ENCODE data around the gene ACTBL2.
"Not testable (repeated sequence)": the region's sequence is repeated elsewhere in the genome, so short reads cannot be mapped to it uniquely, and the experiment has no call there.

ACTBL2 gene

GRCh38 chr5:57494104-57495098 is 11.8 kb upstream of the ACTBL2 start:
- peak; percentile 62 for DNase-seq (ENCODE audit: low read depth, low spot score)

DNA sequence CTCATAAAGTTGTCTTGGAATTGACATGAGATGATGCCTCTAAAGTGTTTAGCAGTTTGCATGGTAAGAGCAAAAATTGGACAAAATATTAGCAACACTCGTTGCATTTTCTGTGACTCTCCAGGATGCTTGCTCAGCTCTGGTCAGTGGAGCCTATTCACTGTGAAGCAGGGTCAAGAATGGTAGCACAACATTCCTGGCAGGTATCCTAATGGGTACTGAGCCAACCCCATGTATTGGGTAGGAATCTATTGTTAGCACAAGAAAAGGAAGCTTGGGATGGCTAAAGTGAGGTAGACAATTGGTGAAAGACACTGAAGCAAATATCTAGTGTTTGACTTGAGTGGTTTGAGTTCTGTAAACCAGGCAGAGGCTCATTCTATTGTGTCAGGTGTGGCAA is 10.4 kb upstream of the ACTBL2 start:
- DNase-seq (ENCODE audit: low read depth, low spot score): no peak

DNA sequence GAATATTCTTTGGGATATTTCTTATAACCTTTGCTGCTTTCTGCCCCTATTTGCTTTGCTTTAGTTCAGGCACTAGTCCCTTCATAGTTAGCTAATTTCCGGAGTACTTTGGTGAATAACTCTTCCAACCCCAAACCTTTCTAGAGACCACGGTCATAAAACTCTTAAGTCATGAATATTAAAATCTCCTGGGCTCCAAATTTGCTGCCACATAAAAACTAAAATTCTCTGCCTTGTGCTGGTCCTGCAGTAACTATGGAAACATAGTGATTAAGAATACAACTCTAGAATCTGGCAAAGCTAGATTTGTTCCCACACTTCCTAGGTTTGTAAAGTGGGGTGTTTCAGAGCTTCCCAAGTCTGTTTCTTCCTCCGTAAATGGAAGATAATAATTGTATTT is 10.0 kb upstream of the ACTBL2 start:
- no peak for DNase-seq (ENCODE audit: low read depth, low spot score)

- DNase-seq (ENCODE audit: low read depth, low spot score): no peak
These were observed 8.9 kb upstream of the ACTBL2 start for GRCh38 chr5:57491369-57491965.

DNA sequence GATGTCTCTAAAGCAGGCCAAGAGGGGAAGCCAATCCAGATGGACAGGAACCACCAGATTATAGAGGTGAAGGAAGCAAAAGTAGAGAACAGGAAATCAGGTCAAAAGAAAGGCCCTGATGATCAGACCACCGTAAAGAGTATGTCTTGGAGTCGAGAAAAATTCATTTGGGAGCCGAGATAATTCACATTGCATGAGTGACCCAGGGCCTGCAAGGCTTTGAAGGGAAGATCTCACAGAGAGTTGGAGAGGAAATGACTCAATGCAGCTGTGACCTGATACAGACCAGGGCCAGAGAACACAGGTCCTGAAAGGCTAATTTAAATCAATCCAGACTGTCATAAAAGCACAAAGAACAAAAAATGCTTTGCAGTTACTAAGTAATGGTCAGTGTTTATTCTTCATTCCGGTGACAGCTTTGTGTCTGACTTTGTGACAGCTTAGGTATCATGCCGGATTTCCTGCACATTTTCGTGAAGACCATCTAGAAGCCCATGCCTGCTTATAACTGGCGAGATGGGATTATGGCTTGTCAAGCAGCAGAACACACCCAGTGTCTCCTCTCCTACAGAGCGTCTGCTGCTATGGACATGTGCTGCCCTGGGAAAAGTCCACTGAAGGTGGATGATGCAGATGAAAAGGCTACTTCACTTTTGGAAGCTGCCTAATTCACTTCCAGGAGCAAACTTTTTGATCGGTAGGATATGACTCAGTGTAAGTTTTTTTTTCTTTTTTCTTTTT is 5.8 kb upstream of the ACTBL2 start:
- peak; percentile 40 for DNase-seq (ENCODE audit: low read depth, low spot score)

DNA sequence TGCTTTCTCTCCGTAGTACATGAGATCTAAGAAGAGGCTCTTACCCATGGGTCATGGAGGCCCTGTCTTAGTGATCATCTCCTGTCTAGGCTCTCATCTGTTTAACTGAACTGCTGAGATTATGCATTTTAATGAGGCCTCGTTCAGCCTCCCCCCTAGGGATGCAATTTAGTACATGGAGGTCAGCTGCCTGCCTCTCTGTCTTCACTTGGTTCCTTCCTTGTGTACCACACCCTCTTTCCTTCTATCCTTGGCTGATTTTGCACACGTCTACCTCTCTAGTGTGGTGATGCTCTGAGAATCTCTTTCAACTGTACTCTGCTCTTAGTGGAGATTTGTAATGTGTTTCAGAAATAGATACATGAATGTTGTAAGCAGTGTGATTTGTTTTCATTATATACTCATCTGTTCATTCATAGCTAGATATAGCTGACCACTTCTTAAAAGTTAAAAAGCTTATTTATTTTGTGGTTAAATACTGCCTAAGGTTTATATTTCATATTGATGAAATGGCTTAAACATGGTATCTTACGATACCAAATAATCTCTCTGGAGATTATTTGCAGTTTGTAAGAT is 3.5 kb upstream of the ACTBL2 start:
- no peak for DNase-seq (ENCODE audit: low read depth, low spot score)

- DNase-seq (ENCODE audit: low read depth, low spot score): no peak
These were observed 3.8 kb downstream of the ACTBL2 start for GRCh38 chr5:57478826-57479225.

DNA sequence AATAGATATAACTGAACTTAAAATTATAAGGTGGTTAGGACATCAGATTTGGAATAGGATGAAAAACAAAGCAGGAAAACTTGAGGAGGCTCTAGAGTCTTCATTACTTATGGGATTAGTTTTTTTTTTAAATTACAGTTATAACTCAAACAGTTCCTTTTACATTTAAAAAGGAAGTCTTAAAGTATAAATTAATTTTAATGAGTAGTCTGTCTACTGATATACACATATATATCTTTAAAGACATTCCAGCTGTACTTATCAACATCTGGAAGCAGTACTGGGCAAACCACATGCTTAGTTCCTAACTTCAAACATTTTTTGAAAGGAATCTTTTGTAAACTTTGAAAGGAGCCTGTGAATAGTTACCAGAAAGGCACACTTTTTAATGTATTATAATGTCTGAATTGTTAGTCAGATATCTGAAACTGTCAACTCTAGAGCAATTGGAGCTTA is 6.0 kb downstream of the ACTBL2 start:
- no peak for DNase-seq (ENCODE audit: low read depth, low spot score)

DNA sequence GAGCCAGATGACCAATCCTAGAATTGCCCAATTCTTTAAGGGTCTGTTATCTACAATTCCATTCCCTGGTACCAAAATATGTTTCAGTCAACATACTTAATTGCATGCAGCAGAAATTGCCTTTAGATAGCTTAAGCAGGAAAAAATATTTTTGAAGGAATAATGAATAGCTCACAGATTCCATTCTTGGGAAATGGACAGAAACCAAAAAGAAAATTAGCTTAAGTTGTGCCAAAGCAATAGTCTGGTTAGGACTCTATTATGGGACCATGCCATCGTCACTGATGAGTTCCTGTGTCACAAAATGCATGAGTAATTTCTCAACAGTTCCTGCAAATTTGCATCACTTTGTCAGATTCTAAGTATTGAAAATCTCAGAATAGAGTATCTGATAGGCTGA is 12.3 kb downstream of the ACTBL2 start:
- no peak for DNase-seq (ENCODE audit: low read depth, low spot score)

DNA sequence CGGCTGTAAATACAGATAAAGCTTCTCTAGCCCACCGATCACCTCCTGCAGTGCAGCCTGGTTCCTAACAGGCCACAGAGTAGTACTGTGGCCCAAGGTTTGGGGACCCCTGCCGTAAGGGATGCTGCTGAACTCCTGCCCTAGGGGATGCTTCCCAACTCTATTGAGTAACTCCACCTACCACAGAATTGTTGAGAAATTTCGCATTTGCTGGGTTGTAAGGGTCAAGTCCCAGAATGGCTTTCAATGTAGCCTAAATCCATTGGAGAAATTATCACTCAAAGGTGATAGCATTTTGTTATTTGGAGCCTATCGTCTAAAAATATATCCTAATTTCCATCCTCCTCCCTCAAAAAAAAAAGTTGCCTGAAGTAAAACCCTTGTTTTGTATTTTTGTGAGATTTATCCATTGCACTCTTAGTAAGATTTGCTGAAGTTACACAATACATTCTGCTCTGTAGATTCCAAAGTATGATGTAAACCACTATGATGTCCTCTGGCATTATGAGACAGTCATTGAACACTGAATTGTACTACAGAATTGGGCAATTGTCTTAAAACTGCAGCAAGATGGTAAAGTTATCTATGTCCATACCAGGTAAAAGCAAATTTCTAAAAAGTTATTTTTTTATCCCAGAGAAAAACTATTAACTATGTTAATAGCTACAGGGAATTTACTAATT is 14.0 kb downstream of the ACTBL2 start:
- no peak for DNase-seq (ENCODE audit: low read depth, low spot score)

GRCh38 chr5:57466544-57466943 is 16.1 kb downstream of the ACTBL2 start:
- no peak for DNase-seq (ENCODE audit: low read depth, low spot score)

GRCh38 chr5:57460056-57460455 is 22.6 kb downstream of the ACTBL2 start:
- not testable (repeated sequence) for DNase-seq (ENCODE audit: low read depth, low spot score)

DNA sequence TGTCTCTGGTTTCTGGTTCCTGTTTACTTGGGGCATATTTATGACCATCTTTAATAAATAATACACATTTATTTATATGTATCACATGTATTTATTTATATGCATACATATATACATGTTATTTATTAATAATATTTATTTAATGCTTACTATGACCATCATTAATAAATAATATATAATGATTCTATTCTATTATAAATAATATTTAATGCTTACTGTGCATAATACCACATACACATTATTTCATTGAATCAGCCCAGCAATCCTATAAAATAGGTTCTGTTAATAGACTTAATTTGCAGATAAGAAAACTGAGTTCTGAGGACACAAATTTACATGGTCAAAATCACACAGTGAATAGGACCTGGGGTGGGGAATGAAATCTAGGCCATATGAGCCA is 24.2 kb downstream of the ACTBL2 start:
- no peak for DNase-seq (ENCODE audit: low read depth, low spot score)

DNA sequence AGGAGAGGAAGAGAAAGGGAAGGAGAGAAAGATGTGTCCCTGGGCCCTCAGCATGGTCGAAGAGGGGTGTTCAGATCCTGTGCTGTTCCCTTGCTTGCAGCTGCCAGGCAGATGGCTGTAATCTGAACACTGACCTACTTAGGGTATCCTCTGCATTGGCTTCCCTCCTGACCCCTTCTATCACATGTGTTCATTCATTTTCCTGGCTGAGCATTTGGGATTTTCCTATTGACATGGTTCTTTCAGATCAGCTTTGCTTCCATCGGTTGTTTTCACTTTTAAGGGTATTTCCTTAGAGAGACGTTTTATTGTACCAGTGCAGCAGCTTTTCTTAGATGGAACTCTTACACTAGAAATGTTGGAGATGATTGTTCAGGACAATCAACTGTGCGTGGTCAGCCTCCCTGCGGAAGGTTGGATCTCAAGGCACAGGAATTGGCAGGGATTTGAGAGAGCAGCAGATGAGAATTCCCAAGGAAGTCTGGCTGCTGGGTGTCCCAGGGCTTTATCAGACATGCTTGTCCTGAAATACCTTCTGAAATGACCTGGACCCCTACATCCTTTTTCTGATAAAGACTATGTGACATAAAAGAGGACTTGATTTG is 26.0 kb downstream of the ACTBL2 start:
- DNase-seq (ENCODE audit: low read depth, low spot score): no peak

DNA sequence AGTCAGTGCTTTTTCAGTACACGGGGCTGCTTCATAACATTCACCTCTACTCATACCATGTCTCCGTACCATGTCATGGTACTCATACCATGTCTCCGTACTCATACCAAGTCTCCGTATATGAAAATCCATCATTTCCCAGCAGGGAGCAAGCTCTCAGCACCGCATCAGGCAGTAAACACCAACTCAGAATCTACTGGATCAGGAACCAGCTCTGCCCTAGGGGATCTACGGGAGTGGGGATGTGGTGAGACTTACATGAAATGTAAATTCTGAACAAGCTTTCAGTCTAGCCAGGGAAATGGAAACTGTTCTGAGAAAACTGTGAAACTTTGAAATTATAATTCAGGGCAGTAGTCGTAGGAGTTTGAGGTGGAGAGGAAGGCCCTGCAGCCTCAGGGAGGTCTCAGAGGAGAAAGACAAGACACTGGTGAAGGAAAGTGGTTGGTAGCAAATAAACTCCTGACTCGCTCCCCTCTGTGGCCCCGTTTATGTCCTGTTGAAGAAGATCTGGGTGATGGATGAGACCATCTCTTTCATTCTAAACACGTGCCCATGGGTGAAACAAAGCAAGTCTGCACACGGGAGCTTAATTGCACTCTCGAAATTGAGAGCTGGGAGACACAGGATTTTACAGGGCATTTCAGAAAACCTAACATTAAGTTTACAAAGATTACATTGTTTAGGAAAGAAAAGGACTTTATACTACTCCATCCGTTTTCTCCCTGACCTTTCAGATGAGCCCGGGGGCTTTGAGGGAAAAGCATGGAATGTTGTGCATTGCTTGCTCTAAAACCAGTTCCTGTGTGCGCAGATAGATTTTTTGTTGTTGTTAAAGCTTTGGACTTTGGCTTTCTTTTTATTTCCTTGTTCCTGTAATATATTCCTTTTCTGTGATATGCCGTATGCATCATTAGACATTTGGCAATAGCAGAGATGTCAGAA is 26.8 kb downstream of the ACTBL2 start:
- DNase-seq (ENCODE audit: low read depth, low spot score): no peak

GRCh38 chr5:57454896-57455295 is 27.7 kb downstream of the ACTBL2 start:
- no peak for DNase-seq (ENCODE audit: low read depth, low spot score)

DNA sequence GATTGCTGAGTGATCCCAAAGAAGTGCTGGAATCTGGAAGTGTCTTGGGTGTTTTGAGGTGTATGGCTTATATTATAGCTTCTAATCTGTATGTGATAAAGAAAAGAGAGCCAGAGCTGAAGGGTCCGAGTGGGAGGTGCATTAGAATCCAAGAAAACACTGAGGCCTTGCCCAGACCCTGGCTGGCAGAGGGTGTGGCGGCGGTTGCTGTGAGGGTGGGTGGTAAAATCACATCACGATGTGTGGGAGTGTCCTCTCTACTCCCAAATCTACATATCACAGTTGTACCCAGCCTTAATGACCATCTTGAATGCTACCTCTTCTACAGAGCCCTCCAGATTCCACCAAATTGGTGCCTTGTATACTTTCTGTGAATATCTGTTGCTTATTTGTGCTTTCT is 28.9 kb downstream of the ACTBL2 start:
- no peak for DNase-seq (ENCODE audit: low read depth, low spot score)

DNA sequence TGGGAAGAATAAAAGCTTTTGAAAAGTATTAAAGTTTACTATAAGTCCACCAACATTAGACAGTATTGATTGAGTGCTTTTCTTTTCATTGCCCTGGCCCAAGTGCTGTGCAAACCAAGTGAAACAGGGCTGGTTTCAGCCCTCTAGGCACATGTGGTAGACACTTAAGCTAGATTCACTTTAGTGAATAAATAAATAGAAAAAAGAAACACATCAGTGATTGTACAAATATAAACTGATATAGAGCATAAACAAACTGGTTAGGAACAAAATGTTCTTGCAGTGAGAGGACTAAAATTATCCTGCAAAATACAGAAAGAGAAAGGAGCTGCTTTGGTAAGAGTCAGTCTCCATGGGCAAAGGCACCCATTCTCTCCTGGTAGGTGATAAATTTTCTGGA is 29.7 kb downstream of the ACTBL2 start:
- no peak for DNase-seq (ENCODE audit: low read depth, low spot score)

DNA sequence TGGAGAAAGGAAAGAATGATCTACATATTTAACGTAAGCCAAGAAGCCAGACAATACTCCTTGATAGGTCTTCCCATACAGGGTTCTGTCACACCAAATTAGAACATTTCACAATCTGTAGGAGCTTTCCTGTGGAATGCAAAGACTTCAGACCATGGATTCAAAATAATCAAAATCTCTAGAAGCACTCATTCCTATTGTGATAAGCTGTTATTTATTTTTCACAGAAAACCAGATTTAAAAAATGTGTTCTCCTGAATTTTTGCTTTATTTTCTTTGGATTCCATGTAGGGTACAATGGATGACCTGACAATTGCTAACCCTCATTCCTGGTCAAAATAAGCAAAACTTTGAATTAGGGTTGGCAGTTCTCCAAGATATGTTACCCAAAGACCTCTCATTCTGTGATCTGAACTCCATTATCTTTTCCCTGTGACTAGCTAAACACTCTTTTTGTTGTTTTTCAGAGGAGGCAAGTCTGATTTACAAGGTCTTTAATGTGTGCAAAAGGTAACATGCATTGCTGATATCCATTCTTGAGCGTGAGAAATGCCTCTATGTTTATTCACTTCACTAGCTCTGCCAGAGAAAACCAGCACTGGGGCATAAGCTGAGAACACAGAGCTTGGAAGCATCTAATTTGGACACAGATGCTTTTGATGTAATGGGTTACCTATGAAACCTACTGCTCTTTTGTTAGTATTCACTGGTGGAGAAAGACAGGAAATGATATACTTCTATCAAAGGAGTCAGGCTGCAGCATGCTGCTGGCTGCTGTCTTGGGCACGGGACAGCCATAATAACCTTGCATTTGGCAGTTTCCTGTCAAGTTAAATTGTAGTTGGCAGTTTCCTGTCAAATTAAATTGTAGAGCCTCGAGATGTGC is 31.4 kb downstream of the ACTBL2 start:
- no peak for DNase-seq (ENCODE audit: low read depth, low spot score)

All from smooth muscle cell of the brain vasculature (primary cell).